Psoas muscle (tissue), 8 donors: ENCODE results near the gene BCDIN3D. TPM values are rescaled to one million over a fixed set of nuclear protein-coding genes. Genes with fewer than 3 reads are reported as not detected.

Experiments used
- ATAC-seq, 4 donors: fragments of 200-7000 bp; cut with Tn5 transposase; one replicate each; pipeline ENCODE4 v1.9.1; 2020; ENCODE audit warnings: moderate library complexity in 3 of 4, mild to moderate bottlenecking in 2 of 4
- DNase-seq, 2 donors: peaks; one replicate each; pipeline ENCODE4 v3.0.0-alpha.2; 2020
- H3K27ac ChIP-seq: fragments of 200-600 bp; one replicate; pipeline ENCODE4 v1.8.0; 2022
- H3K27me3 ChIP-seq, 3 donors: fragments of 200-600 bp in 1 of 3; one replicate each; pipeline versions ENCODE4 v1.6.1 to v1.8.0; 2013 to 2022; ENCODE audit warnings: low read length in 2 of 3, mild to moderate bottlenecking in 2 of 3, moderate library complexity in 1 of 3; ENCODE audit not compliant: insufficient read depth in 3 of 3
- H3K36me3 ChIP-seq, 2 donors: fragments of 200-600 bp in 1 of 2; one replicate each; pipeline versions ENCODE4 v1.6.1 to v1.8.0; 2013 to 2022; ENCODE audit warnings: low read depth in 1 of 2, mild to moderate bottlenecking in 1 of 2, moderate library complexity in 1 of 2; ENCODE audit not compliant: insufficient read depth in 1 of 2
- H3K4me1 ChIP-seq: fragments of 200-600 bp; one replicate; pipeline ENCODE4 v1.8.0; 2022
- H3K4me3 ChIP-seq: fragments of 200-600 bp; one replicate; pipeline ENCODE4 v1.8.0; 2022; ENCODE audit warnings: mild to moderate bottlenecking
- H3K9me3 ChIP-seq: fragments of 200-600 bp; one replicate; pipeline ENCODE4 v1.8.0; 2022
- WGBS, 3 donors: extraction: QIAGEN DNeasy Blood & Tissue Kit; methylation state at CpG; one replicate each; pipeline versions ENCODE4 v1.1.6 to v1.1.7; 2013; 5-methylcytosine and 5-hydroxymethylcytosine counted together
- intact Hi-C, 2 donors: fragments of 100-400 bp; cut with DNase I; formaldehyde crosslinking; loops; one replicate each; pipeline versions ENCODE4 v1.11.0 to v1.14.2; 2022
- polyA plus RNA-seq, 3 donors: library from polyadenylated mRNA; stranded (reverse); fragments of 200-250 nt; gene quantifications; one replicate each; pipeline ENCODE4 v1.2.3, GENCODE V29; 2013
- total RNA-seq, 4 donors: library from RNA; stranded (reverse); fragmentation: NEBNext Ultra II Directional in 2 of 4; extraction: Animal tissue kit (Norgen Biotek cat#: 25700) in 2 of 4; gene quantifications; one replicate each; pipeline versions ENCODE4 v1.2.1 to v1.2.4, GENCODE V29; 2021 to 2023
- TF ChIP-seq, protein P1 (sequence below): fragments of 200-600 bp; IDR thresholded peaks from one replicate; pipeline ENCODE4 v1.8.0; 2022; ENCODE audit warnings: antibody characterized with exemption
- donor health status: healthy with polysubstance abuse.
- donor health status: DM: no; HTN: no; CAD: no; lungs with moderate emphysema.
- donor health status: Bipolar disorder and iron deficiency.
- donor health status: healthy.
- donor health status: DM: yes; HTN: yes; CAD: no.
- donor health status: DM: no; HTN: no; CAD: no.
- donor health status: DM: no; HTN: no; CAD: no.
- donor health status: DM: yes; HTN: yes; CAD: no.

BCDIN3D gene
- total and polyA plus RNA-seq, 7 donors, result 1.6 to 9.0 (median 3.1) TPM

DNA sequence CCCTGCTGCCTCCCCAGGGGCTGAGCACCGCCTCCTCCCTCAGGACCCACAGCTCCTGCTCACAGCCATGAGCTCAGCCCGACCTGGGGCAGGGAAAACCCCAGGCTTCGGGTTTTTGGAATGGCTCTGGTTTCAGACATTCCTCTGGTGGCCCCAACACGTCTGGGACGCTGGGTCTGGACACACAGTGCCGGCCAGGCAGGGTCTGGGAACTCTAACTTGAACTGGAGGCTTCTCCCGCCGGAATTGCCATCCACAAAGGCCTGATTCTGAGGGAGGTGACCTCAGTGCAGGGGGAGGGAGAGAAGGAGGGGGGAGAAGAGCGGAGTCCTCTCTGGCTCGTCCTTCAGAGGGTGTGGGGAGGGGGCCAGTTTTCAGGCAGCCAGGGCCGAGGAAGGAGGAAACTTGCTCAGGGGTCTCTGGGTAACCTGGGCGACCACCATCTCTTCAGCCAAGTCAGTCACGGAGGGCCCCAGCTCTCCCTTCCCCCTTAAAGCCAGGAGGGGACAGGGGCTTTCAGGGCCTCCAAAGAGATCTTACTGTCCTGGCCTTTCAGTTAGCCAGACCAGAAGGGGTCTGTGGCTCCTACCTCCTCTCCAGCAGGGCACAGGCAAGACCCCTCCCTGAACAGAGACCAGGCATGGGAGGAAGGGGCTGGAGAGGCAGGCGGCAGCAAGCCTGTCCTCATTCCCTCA is 34.1 kb downstream of the BCDIN3D start:
- TF ChIP-seq, protein P1, sequence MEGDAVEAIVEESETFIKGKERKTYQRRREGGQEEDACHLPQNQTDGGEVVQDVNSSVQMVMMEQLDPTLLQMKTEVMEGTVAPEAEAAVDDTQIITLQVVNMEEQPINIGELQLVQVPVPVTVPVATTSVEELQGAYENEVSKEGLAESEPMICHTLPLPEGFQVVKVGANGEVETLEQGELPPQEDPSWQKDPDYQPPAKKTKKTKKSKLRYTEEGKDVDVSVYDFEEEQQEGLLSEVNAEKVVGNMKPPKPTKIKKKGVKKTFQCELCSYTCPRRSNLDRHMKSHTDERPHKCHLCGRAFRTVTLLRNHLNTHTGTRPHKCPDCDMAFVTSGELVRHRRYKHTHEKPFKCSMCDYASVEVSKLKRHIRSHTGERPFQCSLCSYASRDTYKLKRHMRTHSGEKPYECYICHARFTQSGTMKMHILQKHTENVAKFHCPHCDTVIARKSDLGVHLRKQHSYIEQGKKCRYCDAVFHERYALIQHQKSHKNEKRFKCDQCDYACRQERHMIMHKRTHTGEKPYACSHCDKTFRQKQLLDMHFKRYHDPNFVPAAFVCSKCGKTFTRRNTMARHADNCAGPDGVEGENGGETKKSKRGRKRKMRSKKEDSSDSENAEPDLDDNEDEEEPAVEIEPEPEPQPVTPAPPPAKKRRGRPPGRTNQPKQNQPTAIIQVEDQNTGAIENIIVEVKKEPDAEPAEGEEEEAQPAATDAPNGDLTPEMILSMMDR, result no peak
- peak overlapping the region; percentile 22 for H3K4me3 ChIP-seq

DNA sequence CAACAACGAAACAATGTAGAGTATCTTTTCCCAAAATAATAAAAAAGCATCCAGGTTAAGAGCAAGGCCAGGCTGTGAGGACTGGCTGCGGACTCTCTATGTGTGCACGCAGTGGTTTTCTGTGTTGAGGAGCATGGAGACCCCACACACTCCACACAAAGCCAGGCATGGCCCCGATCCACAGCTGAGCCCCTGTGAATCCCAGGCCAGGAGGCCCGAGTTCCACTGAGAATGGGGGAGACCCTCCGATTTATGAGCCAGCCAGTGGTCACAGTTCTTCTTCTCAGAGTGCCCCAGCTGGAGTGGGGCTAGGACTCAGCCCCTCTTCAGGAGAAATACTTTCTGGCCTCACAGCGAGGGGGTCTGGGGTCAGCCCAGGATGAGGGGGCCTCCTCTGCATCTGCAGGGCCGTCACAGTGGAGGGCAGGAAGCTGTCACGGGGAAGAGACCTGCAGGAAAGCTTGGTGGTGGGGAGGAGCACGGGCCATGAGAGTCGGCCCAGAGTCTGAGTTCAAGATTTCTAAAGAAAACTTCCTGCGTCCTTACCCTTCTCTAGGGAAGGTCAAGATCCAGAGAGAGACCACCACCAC is 34.8 kb downstream of the BCDIN3D start:
- no peaks in the 10 kb centered on the region for H3K9me3 ChIP-seq
- 73 to 76% (median 74%) methylated on average over 12 of the region's 12 CpGs for WGBS, 3 donors
- TF ChIP-seq, protein P1, result no peak
- ATAC-seq (no peak), DNase-seq (peak in 1 of 2 donors; percentile 51)
- no peak overlapping the region for H3K4me3 ChIP-seq
- peaks cover 29% of the 10 kb centered on the region for H3K4me1 ChIP-seq
- H3K27me3 ChIP-seq, result no peaks in the 10 kb centered on the region
- peak overlapping the region; percentile 41 for H3K27ac ChIP-seq
- H3K36me3 ChIP-seq, result peaks cover 0 to 35% of the 10 kb centered on the region in 2 donors
- intact Hi-C loops, result no loop called here

More for the DNA sequence above, 34.1 kb downstream of the BCDIN3D start:
- Histone ChIP-seq H3K27me3 (no peaks in the 10 kb centered on the region), H3K9me3 (no peaks in the 10 kb centered on the region), H3K27ac (peak overlapping the region; percentile 61), H3K36me3 (peaks cover 0 to 28% of the 10 kb centered on the region in 2 donors), H3K4me1 (peaks cover 29% of the 10 kb centered on the region)
- DNase-seq (peak; percentile 59 to 86), ATAC-seq (peak; percentile 34 to 60 (median 36))
- intact Hi-C loops, result no loop called here
- WGBS, 3 donors, result 37 to 55% (median 39%) methylated on average over 14 of the region's 14 CpGs

DNA sequence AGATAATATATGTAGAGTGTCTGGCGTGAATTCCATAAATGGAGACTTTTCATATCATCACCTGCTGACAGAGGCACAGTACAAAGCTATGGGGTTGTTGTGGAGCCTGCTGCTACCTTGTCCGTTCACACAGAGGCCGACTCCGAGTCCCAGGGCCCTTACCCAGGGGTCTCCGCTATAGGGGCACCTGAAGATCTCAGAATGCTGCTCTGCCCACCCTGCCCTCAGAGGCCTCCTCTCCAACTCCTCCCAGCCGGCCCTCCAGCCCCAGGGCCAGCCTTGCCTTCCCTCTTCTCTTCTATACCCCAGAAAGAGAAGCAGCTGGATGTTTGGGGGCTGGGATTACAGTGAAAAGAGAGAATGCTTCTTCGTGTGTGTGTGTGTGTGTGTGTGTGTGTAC is 36.0 kb downstream of the BCDIN3D start:
- no peak overlapping the region for H3K27ac ChIP-seq
- H3K36me3 ChIP-seq, result peaks cover 0 to 47% of the 10 kb centered on the region in 2 donors
- H3K4me1 ChIP-seq, result peaks cover 29% of the 10 kb centered on the region

DNA sequence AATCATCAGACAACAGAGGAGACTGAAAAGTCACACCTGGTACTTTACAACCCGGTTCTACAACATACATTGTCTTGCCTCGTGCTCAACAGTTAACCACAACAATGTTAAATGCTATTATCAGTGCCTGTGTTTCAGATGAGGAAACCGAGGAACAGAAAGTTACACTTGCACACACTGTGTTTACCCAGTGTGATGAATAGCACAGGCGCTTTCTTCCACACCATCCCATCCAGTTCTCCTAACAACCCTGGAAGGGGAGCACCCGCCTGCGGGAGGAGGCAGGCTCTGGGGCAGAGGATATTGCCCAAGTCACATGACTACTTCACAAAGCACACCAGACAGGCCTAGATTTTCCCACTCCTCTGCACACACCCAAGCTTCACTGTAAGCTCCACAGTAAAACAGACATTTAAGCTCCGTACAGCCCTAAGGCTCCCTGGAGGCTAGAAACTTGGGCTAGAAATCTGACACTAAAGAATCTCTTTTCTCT is 36.5 kb downstream of the BCDIN3D start:
- Histone ChIP-seq H3K4me3 (no peak overlapping the region), H3K27ac (no peak overlapping the region), H3K9me3 (no peaks in the 10 kb centered on the region), H3K4me1 (peaks cover 29% of the 10 kb centered on the region), H3K36me3 (peaks cover 0 to 50% of the 10 kb centered on the region in 2 donors), H3K27me3 (no peaks in the 10 kb centered on the region)
- DNase-seq (no peak), ATAC-seq (no peak)
- intact Hi-C loops, result no loop called here
- 78 to 81% (median 79%) methylated on average over 7 of the region's 7 CpGs for WGBS, 3 donors
- TF ChIP-seq, protein P1, result no peak

More for the DNA sequence above, 36.0 kb downstream of the BCDIN3D start:
- 86 to 88% (median 88%) methylated on average over 7 of the region's 7 CpGs for WGBS, 3 donors
- DNase-seq (no peak), ATAC-seq (no peak)
- Histone ChIP-seq H3K4me3 (no peak overlapping the region), H3K9me3 (no peaks in the 10 kb centered on the region), H3K27me3 (no peaks in the 10 kb centered on the region)
- intact Hi-C loops, result no loop called here
- TF ChIP-seq, protein P1, result no peak
